ENCODE results near the gene VAV3. TPM values are rescaled to one million over a fixed set of nuclear protein-coding genes. Genes with fewer than 3 reads are reported as not detected.

The VAV3 gene
- total RNA-seq, 1 donor from 2014 or later, result 0.64 TPM

DNA sequence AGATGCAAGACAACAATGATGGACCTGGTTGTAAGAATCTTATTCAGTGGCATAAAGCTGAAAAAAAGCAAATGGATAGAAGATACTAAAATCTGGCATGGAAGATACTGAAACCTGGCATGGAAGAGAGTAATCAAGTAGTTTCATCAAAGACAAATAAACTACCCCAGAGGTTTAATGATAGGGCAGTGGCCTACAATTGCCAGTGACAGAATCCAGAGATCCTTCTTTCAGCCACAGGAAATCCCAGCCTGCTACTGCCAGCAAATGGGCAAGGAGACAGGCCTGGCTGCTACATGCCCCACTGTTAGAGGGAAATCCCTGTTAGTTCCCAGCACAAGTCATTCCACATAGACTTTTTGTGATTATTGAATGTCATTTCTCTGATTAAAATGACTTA is 409.4 kb downstream of the VAV3 start:
- DNase-seq (ENCODE audit: low spot score in 2 of 2), result no peak
- intact Hi-C loops (cut with DNase I), result no loop called here
- no peaks in the 10 kb centered on the region for H3K4me1 ChIP-seq
- TF ChIP-seq, protein P1, sequence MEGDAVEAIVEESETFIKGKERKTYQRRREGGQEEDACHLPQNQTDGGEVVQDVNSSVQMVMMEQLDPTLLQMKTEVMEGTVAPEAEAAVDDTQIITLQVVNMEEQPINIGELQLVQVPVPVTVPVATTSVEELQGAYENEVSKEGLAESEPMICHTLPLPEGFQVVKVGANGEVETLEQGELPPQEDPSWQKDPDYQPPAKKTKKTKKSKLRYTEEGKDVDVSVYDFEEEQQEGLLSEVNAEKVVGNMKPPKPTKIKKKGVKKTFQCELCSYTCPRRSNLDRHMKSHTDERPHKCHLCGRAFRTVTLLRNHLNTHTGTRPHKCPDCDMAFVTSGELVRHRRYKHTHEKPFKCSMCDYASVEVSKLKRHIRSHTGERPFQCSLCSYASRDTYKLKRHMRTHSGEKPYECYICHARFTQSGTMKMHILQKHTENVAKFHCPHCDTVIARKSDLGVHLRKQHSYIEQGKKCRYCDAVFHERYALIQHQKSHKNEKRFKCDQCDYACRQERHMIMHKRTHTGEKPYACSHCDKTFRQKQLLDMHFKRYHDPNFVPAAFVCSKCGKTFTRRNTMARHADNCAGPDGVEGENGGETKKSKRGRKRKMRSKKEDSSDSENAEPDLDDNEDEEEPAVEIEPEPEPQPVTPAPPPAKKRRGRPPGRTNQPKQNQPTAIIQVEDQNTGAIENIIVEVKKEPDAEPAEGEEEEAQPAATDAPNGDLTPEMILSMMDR (IDR thresholded peaks at IDR 0.05), result no peak
- H3K27ac ChIP-seq, result no peak overlapping the region
- H3K36me3 ChIP-seq, result no peaks in the 10 kb centered on the region
- H3K27me3 ChIP-seq, result no peaks in the 10 kb centered on the region
- no peak overlapping the region for H3K4me3 ChIP-seq
- H3K9me3 ChIP-seq, result no peaks in the 10 kb centered on the region

DNA sequence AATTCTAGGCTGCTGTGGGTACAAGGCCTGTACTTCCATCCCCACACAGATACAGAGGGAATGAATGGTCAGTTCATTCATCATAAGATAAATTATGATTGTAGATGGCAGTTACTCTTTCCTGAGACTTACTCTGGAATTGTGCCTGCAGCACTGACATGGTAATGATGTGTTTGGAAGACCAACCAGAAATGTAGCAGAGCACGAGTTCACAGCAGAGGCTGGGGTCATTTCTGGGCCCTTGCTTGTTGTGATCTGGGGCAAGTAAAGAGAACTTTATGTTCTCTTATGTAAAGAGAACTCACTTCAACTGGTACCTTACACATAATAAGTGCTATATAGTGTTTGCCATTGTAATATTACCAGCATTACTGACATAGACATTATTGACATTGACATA is 412.2 kb downstream of the VAV3 start:
- Histone ChIP-seq H3K4me1 (no peaks in the 10 kb centered on the region), H3K4me3 (no peak overlapping the region), H3K9me3 (no peaks in the 10 kb centered on the region), H3K27me3 (no peaks in the 10 kb centered on the region), H3K36me3 (no peaks in the 10 kb centered on the region), H3K27ac (no peak overlapping the region)
- TF ChIP-seq, protein P1 (IDR thresholded peaks at IDR 0.05), result no peak
- no peak for DNase-seq (ENCODE audit: low spot score in 2 of 2)
- intact Hi-C loops (cut with DNase I), result no loop called here

DNA sequence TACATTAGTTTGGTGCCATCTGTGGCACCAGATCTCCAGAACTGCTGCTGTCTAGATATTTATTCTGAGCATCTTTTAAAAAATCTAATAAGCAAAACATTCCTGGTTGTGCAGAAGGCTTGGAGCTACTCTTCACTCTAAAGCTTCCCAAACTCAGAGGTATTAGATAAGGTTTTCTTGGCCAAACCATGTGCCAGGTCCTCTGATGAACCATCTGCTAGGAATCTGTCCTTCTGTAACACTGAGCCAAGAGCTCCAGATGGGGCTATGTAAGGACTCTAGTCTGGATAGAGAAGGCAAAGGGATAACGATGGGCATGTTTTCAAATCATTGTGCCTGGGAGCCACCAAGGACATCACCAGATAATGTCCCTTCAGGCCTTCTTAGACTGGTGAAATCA is 413.5 kb downstream of the VAV3 start:
- Histone ChIP-seq H3K36me3 (no peaks in the 10 kb centered on the region), H3K27me3 (no peaks in the 10 kb centered on the region), H3K4me1 (no peaks in the 10 kb centered on the region), H3K9me3 (no peaks in the 10 kb centered on the region), H3K27ac (no peak overlapping the region), H3K4me3 (no peak overlapping the region)
- intact Hi-C loops (cut with DNase I), result no loop called here
- no peak for DNase-seq (ENCODE audit: low spot score in 2 of 2)
- TF ChIP-seq, protein P1 (IDR thresholded peaks at IDR 0.05), result no peak

DNA sequence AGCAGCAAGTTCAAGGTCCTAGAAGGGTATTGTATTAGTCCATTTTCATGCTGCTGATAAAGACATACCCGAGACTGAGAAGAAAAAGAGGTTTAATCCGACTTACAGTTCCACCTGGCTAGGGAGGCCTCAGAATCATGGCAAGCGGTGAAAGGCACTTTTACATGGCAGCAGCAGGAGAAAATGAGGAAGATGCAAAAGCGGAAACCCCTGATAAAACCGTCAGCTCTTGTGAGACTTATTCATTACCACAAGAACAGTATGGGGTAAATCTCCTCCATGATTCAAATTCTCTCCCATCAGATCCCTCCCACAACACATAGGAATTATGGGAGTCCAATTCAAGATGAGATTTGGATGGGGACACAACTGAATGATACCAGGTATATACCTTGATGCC is 414.6 kb downstream of the VAV3 start:
- H3K4me3 ChIP-seq, result no peak overlapping the region
- DNase-seq (ENCODE audit: low spot score in 2 of 2), result no peak
- intact Hi-C loops (cut with DNase I), result no loop called here

DNA sequence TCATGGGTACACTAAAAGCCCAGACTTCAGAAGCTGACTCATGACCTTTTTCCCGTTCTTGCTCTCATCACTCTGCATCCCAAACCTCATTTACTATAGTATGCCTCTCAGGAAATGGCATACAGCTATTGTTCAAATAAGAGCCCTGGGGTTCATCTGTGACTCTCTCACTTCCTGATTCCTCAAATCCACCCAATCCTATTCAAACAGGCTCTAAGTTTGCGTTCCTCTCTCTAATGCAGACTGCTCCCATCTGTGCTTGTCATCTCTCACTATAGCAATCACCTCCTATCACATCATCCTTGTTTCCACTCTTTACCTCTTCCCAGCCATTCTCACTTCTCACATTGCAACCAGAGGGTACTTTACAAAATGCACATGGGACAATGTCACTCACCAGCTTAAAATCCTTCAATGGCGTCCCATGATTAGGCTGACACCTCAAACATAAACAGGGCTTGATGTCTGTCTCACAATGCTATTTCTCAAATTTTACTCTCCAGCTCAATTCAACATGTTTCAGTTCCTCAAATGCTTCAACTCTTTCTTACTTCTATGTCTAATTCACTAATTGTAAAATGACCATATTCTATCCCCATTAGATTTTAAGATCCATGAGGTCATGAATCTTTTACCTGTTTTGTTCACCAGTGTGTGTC is 415.7 kb downstream of the VAV3 start:
- H3K4me3 ChIP-seq, result no peak overlapping the region
- intact Hi-C loops (cut with DNase I), result no loop called here
- no peaks in the 10 kb centered on the region for H3K27me3 ChIP-seq
- H3K9me3 ChIP-seq, result no peaks in the 10 kb centered on the region
- TF ChIP-seq, protein P1 (IDR thresholded peaks at IDR 0.05), result no peak
- DNase-seq (ENCODE audit: low spot score in 2 of 2), result no peak
- H3K36me3 ChIP-seq, result no peaks in the 10 kb centered on the region
- H3K4me1 ChIP-seq, result no peaks in the 10 kb centered on the region
- H3K27ac ChIP-seq, result no peak overlapping the region

More for the DNA sequence above, 414.6 kb downstream of the VAV3 start:
- Histone ChIP-seq H3K27me3 (no peaks in the 10 kb centered on the region), H3K27ac (no peak overlapping the region), H3K36me3 (no peaks in the 10 kb centered on the region), H3K4me1 (no peaks in the 10 kb centered on the region), H3K9me3 (no peaks in the 10 kb centered on the region)
- TF ChIP-seq, protein P1 (IDR thresholded peaks at IDR 0.05), result no peak

DNA sequence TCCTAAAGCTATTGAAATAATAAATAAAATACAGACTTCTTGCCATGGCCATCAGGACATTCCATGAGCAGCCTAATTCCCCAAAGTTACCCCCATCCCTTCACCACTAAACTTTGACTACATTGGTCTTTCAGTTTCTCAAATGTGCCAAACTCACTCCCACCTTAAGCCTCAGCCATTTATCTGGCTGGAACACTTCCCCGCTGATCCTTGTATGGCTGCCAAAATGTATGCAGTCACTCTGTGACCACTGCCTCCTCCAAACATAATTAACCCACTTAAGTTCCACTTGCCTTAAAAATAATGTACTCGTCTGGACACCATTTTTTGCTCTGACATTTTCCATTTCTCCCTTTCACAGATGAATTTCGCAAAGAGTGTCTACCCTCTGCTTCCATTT is 416.7 kb downstream of the VAV3 start:
- TF ChIP-seq, protein P1 (IDR thresholded peaks at IDR 0.05), result no peak
- H3K36me3 ChIP-seq, result no peaks in the 10 kb centered on the region
- H3K4me1 ChIP-seq, result no peaks in the 10 kb centered on the region
- DNase-seq (ENCODE audit: low spot score in 2 of 2), result no peak
- no peak overlapping the region for H3K4me3 ChIP-seq
- H3K27me3 ChIP-seq, result no peaks in the 10 kb centered on the region
- intact Hi-C loops (cut with DNase I), result no loop called here
- H3K9me3 ChIP-seq, result no peaks in the 10 kb centered on the region
- H3K27ac ChIP-seq, result no peak overlapping the region

Measured in ascending aorta (tissue), 2 donors.